Measurements from ENCODE around the gene CALN1. TPM values are rescaled to one million over a fixed set of nuclear protein-coding genes. Genes with fewer than 3 reads are reported as not detected.

The CALN1 gene
- total and polyA plus RNA-seq, 4 donors = 0.14 to 0.84 (median 0.24) TPM

DNA sequence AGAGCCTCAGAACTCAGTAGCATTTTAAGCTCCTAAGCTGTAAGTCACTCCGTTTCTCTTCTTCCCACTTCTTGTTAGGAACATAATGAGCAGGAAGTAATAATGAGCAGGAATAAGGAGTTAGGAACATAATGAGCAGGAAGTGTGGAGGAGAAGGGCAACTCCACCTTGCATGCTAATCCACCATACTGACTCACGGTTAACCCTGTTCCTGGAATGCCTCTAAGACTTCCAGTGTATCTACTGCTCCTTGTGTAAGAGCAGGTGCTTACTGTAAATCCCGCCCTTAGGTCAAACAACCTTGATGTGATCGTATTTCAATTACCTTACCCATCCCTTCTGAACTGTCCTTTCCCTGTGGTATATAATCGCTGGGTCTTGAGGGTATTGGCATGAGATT is 528.7 kb downstream of the CALN1 start:
- no peak for TF ChIP-seq JUND (IDR thresholded peaks at IDR 0.05)
- TF ChIP-seq YY1 (IDR thresholded peaks at IDR 0.05) = no peak
- TF ChIP-seq EGR1 (IDR thresholded peaks at IDR 0.05; ENCODE audit: low read depth in 2 of 2) = no peak
- TF ChIP-seq RAD21 (IDR thresholded peaks at IDR 0.05) = no peak
- TF ChIP-seq FOXA1 (IDR thresholded peaks at IDR 0.05) = no peak
- TF ChIP-seq GABPA (IDR thresholded peaks at IDR 0.05 in 1 of 2, conservative IDR thresholded peaks at IDR 0.05 in 1 of 2) = no peak
- TF ChIP-seq, protein P1, sequence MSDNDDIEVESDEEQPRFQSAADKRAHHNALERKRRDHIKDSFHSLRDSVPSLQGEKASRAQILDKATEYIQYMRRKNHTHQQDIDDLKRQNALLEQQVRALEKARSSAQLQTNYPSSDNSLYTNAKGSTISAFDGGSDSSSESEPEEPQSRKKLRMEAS (IDR thresholded peaks at IDR 0.05) = no peak
- TF ChIP-seq SP1 (IDR thresholded peaks at IDR 0.05) = no peak
- TF ChIP-seq, protein P2, sequence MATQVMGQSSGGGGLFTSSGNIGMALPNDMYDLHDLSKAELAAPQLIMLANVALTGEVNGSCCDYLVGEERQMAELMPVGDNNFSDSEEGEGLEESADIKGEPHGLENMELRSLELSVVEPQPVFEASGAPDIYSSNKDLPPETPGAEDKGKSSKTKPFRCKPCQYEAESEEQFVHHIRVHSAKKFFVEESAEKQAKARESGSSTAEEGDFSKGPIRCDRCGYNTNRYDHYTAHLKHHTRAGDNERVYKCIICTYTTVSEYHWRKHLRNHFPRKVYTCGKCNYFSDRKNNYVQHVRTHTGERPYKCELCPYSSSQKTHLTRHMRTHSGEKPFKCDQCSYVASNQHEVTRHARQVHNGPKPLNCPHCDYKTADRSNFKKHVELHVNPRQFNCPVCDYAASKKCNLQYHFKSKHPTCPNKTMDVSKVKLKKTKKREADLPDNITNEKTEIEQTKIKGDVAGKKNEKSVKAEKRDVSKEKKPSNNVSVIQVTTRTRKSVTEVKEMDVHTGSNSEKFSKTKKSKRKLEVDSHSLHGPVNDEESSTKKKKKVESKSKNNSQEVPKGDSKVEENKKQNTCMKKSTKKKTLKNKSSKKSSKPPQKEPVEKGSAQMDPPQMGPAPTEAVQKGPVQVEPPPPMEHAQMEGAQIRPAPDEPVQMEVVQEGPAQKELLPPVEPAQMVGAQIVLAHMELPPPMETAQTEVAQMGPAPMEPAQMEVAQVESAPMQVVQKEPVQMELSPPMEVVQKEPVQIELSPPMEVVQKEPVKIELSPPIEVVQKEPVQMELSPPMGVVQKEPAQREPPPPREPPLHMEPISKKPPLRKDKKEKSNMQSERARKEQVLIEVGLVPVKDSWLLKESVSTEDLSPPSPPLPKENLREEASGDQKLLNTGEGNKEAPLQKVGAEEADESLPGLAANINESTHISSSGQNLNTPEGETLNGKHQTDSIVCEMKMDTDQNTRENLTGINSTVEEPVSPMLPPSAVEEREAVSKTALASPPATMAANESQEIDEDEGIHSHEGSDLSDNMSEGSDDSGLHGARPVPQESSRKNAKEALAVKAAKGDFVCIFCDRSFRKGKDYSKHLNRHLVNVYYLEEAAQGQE (IDR thresholded peaks at IDR 0.05) = no peak
- TF ChIP-seq ATF3 (IDR thresholded peaks at IDR 0.05) = no peak
- TF ChIP-seq FOXA2 (IDR thresholded peaks at IDR 0.05) = no peak
- TF ChIP-seq CTCF (IDR thresholded peaks at IDR 0.05; ENCODE audit: low read depth, low read length, missing input control) = no peak
- TF ChIP-seq NR2F2 (IDR thresholded peaks at IDR 0.05) = no peak
- no peak for TF ChIP-seq TAF1 (conservative IDR thresholded peaks at IDR 0.05)
- TF ChIP-seq HNF4G (IDR thresholded peaks at IDR 0.05) = no peak
- TF ChIP-seq RXRA (IDR thresholded peaks at IDR 0.05) = no peak
- no peak for DNase-seq (ENCODE audit: low spot score)

GRCh38 chr7:71871446-71871845 is 540.7 kb downstream of the CALN1 start:
- Histone ChIP-seq H3K9ac (ENCODE audit: low read depth in 1 of 2, low read length in 2 of 2) (no peak overlapping the region), H3K9me3 (ENCODE audit: control insufficient read depth in 4 of 4, low read length in 3 of 4) (peaks cover 0 to 7% (median 2%) of the 10 kb centered on the region in 4 donors), H3K27me3 (ENCODE audit: control insufficient read depth in 4 of 4, insufficient read depth in 4 of 4, low read length in 3 of 4) (no peaks in the 10 kb centered on the region), H3K36me3 (ENCODE audit: control insufficient read depth in 4 of 4, insufficient read depth in 3 of 4, low read depth in 1 of 4, low read length in 3 of 4) (no peaks in the 10 kb centered on the region), H3K4me3 (ENCODE audit: low read depth in 1 of 3, low read length in 3 of 3) (no peak overlapping the region), H3K27ac (ENCODE audit: low read depth in 1 of 2, low read length in 2 of 2) (no peak overlapping the region), H3K4me1 (ENCODE audit: control insufficient read depth in 4 of 4, insufficient read depth in 4 of 4, low read length in 3 of 4) (no peaks in the 10 kb centered on the region)
- TF ChIP-seq RAD21 (IDR thresholded peaks at IDR 0.05) (peak in 1 of 2 donors; percentile 10), SP1 (IDR thresholded peaks at IDR 0.05) (no peak)
- 74% methylated on average over 4 of the region's 4 CpGs for WGBS
- DNase-seq (ENCODE audit: low spot score) = no peak

More for the DNA sequence above, 528.7 kb downstream of the CALN1 start:
- Histone ChIP-seq H3K9ac (ENCODE audit: low read depth in 1 of 2, low read length in 2 of 2) (no peak overlapping the region), H3K27me3 (ENCODE audit: control insufficient read depth in 4 of 4, insufficient read depth in 4 of 4, low read length in 3 of 4) (no peaks in the 10 kb centered on the region), H3K4me3 (ENCODE audit: low read depth in 1 of 3, low read length in 3 of 3) (no peak overlapping the region), H3K27ac (ENCODE audit: low read depth in 1 of 2, low read length in 2 of 2) (no peak overlapping the region), H3K9me3 (ENCODE audit: control insufficient read depth in 4 of 4, low read length in 3 of 4) (peaks cover 4 to 13% (median 7%) of the 10 kb centered on the region in 4 donors), H3K4me1 (ENCODE audit: control insufficient read depth in 4 of 4, insufficient read depth in 4 of 4, low read length in 3 of 4) (no peaks in the 10 kb centered on the region), H3K36me3 (ENCODE audit: control insufficient read depth in 4 of 4, insufficient read depth in 3 of 4, low read depth in 1 of 4, low read length in 3 of 4) (no peaks in the 10 kb centered on the region)
- WGBS = 80% methylated on average over 5 of the region's 5 CpGs

All from liver (tissue), 9 donors.